GM12892 (cell line): Measurements from ENCODE around the gene STYK1.

Experiments
- POLR2A ChIP-seq: IDR thresholded peaks from 2 replicates; pipeline ENCODE4 v1.6.1; 2011; ENCODE audit warnings: low read depth, low read length, control low read depth
- POLR2AphosphoS5 ChIP-seq: IDR thresholded peaks from 2 replicates; pipeline ENCODE4 v1.6.1; 2011; ENCODE audit warnings: low read depth, low read length, control low read depth
- TAF1 ChIP-seq: IDR thresholded peaks from 2 replicates; pipeline ENCODE4 v1.6.1; 2011; ENCODE audit warnings: low read depth, mild to moderate bottlenecking, control low read depth, low read length, borderline replicate concordance

- TF ChIP-seq POLR2A, result no peak
- TF ChIP-seq POLR2AphosphoS5, result no peak
- no peak for TF ChIP-seq TAF1
These were observed 21.7 kb downstream of the STYK1 start for GRCh38 chr12:10652192-10652591.
